GM21723 (cell line): Measurements from ENCODE around the gene ADGRG6.
"Not testable (repeated sequence)": the region's sequence is repeated elsewhere in the genome, so short reads cannot be mapped to it uniquely, and the experiment has no call there.

Source experiments
- ATAC-seq: cut with Tn5 transposase; IDR thresholded peaks from one replicate; pipeline ENCODE4 v1.9.1; 2021; ENCODE audit warnings: mild to moderate bottlenecking, moderate library complexity; ENCODE audit not compliant: unreplicated experiment

The ADGRG6 gene

DNA sequence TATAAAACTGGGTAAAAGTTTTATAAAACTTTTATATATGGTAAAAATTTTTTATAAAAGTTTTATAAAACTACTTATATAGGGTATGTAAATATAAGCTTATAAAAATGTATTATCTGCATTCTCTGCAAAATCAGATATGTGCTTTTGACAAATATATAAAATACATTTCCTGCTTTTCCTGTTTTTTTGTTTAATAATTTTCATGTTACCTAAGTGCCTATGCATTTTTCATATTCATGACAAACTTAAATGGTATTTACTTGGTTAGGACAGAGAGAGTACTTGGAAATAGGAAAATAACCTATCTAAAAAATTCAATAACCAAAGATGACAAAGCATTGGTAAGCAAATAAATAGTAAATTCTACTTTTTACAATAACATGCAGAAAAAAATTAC lies 41.2 kb downstream of the ADGRG6 start:
- no peak for ATAC-seq

DNA sequence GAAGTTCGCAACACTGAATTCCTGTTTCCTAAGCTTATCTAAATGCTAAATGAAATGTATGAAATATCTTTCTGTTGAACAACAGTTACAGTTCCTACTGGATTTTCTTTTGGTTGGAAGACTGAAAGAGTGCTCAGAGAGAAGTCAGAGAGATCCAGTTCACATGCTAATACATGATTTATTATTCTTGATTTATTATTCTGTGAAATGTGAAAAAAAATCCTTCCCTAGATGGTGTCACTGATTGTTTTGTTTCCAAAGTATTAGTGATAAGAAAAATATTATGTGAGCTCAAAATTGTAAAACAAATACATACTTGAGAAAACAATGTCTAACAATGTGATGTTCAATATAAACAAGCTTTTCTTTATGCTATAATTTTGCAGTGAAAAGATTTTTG lies 42.1 kb downstream of the ADGRG6 start:
- ATAC-seq, result no peak

DNA sequence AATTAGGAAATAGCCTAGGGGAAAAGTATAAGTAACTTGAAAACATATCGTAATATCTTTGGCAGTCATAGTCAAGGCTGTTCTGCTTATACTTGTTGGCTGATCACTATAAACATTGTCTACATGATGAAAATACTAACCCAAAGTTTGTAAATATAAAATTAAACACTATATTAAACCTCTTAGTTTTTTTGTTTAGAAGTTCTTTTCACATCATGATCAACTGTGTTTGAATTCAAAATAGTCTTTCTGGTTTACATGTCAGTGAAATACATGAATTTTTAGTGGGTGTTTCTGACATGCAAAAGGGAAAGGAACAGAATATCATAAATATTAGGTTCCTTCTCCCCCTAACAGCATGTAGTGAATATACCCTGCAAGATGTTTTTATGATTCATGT lies 43.5 kb downstream of the ADGRG6 start:
- ATAC-seq, result no peak

DNA sequence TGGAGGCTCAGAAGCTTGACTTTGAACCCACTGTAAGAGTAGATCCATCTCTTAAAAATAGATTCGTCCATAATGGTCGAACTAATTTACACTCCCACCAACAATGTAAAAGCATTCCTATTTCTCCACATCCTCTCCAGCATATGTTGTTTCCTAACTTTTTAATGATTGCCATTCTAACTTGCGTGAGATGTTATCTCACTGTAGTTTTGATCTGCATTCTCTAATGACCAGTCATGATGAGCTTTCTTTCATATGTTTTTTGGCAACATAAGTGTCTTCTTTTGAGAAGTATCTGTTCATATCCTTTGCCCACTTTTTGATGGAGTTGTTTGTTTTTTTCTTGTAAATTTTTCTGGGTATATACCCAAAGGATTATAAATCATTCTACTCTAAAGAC lies 44.4 kb downstream of the ADGRG6 start:
- ATAC-seq, result not testable (repeated sequence)

DNA sequence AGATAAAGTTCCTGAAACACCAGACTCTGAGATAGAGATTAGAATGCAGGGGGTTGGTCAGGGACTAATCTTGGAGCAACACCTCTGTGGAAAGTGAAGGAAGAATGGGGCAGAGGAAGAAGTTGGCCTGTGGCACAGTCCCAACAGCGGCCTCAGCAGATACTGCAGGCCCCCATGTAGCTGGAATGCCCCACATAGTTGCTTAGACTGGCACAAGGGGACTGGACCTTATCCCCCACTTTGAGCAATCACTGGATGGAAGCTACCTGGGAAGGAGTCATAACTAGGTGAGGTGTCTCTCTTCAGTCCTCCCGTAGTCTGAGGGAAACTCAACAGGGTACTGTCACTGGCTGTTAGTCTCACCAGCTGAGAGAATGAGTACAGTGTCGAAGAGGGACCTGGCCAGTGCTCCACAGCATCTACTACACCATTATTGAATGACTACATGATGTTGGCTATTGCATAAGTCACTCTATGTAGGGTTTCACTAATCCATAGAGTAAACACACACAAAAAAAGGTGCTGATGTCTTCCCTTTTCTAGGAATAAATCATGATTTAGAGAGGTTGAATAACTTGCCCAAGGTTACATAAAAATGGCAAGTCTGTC lies 47.5 kb downstream of the ADGRG6 start:
- no peak for ATAC-seq

DNA sequence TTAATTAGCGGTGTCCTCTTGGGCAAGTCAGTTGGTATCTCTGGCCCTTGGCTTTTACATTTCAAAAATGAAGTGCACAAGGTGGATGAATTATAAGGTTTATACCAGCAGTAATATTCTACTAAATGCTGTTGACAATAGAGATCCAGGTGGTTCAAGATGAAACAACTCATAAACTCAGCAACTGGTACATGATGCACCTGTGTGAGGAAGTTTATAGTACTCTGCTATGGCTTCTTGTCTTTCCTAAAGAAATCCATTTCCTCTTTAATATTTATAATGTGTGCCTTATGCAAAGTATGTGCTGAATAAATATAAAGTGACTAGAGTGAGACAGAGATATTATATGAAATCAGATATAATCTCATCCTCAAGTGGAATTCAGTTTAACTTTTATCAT lies 48.5 kb downstream of the ADGRG6 start:
- no peak for ATAC-seq

DNA sequence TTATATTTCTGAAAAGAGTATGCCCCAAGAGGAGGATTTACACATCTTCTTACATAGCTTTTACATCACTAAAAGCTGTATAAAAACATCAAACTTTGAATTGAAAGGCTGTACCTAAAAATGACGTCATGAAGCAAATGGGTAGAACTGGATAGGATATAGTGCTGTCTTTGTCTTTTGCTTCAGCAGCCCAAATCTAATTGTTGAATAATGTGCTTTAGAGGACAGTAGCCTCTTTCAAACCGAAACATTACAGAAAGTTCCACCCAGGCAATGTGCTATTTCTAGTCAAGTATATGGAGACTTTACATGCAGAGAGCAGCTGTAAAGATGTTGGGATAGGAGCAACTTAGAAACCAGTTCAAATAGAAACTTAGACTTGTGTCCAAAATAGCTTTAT lies 51.9 kb downstream of the ADGRG6 start:
- no peak for ATAC-seq

DNA sequence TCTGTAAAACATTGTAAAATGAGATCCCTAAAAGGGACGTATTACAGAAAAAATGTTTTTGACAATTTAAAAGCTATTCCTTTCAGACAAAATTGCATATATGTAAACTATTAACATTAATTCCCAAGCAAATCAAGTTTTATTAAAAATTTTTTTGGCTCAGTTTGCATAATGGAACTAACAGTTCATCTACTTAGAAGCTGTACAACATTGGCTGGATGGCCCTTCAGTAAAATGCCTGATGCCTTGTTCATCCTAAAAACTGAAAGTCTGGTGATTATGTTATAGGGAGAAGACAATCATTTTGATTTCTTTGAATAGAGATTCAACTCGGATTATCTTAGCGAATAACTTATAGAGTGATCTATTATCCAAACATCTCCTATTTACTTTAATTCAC lies 52.8 kb downstream of the ADGRG6 start:
- no peak for ATAC-seq

DNA sequence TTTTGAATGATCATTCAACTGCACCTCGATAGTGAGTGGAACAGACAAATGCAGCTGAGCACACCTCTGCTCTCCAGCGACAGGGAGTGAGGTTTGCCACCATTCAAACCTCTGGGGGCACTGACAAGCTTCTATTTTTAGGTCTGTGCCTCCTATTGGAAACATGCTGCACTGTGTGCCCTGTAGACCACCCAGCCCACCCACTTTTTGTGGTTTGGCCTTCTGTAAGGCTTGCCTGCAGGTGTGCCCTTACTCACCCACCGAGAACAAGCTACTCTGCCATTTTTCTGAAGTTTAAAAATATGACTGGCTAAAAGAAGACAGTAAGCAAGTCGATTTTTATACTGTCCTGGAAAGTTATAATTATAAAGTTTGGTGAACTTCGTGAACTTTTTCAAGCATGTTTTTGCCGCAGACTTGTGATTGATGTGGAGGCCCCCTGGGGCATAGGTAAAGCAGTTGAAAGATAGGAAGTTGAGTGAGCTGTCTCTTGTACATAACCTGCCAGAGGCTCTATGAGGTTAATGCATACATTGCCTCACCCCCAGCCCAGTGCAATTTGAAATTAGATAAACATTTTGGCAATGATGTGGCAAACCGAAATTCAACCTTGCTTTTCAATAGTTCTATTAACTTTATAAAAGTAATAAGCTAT lies 53.8 kb downstream of the ADGRG6 start:
- ATAC-seq, result no peak

DNA sequence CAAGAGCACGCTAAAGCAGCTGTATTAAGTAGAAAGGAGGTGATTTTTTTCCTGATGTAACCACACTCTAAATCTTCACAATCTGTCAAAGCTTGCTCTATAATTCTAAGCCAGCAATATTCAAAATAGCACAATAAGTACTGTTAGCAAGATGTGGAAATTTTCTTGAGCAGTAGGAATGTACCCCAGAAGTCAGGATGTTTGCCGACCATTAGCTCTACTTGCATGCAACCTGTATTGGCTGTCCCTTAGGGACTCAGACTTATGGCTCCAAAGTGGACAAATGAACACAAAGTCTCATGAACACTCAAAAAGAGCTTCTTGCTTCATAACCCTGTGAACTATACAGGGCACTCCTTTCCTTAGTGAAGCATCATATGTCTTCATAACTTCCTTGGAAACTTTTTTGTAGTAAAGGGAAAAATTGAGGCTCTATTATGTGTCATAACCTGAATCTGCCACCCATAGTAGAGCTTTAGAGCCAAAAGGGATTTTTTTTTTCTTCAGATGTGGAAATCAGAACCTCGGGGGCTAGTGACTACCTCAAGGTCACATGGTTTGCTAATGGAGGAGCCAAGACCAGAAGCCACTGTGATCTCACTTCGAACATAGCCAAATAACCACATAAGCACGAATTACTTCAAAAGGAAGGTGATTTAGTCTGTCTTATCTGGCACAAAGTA lies 54.5 kb downstream of the ADGRG6 start:
- ATAC-seq, result no peak

DNA sequence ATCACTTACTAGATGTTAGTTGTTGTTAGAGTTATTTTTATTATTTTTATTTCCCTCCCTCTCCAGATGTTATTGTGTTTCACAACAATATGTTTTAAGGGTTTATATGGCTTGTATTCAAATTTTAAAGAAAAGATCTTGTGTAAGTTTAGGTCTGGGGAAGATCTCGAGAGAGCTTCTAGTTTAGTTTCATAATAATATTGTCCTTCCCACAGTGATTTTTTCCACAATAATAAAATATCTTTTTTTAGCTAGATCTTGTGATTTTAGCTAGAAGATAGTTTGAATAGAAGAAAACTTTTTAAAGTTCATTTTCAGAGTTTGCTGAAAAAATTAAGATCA lies 55.0 kb downstream of the ADGRG6 start:
- no peak for ATAC-seq

DNA sequence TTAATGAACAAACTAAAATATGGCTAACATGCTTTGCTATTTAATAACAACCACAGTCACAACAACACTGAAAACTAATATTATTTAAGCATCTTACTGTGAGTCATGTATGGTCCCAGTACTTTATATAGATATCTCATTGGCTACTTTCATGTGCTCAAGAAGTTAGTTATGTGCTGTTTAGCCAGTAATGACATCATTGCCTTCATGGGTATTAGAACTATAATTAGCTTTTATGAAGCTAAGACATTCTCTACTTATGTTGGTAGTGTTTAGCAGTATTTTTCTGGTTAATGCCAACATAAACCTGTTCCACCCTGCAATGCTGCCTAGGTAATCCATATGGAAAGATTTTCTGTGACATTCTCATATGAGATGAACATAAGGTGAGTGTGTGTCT lies 56.1 kb downstream of the ADGRG6 start:
- ATAC-seq, result no peak

DNA sequence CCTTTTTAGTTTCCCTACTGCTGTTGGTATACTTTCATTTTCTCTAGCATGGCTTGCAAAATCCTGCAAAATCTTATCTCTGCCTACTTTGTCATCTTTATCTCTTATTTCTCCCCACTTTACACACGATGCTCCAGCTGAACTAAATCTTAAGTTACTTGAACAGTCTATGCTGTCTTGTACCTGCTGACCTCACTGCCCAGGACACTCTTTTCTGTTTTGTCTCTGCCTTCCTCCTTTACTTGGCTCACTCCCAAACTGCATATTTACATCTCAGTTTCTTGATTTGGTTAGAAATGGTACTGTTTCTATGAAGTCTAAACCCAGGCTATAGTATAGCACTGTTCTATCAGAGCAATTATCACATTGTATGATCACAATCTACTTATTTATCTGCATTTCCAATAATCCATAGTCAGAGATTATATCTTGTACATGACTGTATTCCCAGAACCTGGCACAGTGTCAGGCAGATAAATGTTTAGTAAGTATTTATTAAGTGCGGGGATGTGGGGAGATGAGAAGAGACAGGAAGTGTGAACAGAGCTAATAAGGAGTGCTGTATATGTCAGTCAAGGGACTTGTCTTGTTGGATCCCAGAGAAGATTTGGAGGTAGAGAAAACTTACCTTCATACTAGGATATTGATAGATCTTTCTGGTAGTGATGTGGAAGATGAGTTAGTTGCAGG lies 57.6 kb downstream of the ADGRG6 start:
- no peak for ATAC-seq

DNA sequence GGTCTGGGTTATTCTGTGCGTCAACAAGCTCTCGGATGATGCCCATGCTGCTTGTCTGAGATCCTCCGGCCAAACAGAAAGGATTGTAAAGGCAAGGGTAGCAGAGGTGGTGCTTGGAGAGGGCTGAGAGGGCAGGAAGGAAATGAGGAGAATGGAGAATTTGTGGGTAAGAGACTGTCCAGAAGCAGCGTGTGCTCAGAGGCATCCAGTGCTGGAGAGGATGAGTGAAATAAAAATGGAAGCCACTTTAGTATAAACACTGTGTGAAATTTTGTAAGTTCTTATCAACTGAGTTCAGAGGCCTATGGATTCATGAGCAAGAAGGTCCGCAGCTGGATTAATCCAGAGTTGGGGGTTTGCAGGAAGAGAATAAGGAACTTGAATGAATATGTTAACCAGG lies 59.5 kb downstream of the ADGRG6 start:
- ATAC-seq, result no peak

DNA sequence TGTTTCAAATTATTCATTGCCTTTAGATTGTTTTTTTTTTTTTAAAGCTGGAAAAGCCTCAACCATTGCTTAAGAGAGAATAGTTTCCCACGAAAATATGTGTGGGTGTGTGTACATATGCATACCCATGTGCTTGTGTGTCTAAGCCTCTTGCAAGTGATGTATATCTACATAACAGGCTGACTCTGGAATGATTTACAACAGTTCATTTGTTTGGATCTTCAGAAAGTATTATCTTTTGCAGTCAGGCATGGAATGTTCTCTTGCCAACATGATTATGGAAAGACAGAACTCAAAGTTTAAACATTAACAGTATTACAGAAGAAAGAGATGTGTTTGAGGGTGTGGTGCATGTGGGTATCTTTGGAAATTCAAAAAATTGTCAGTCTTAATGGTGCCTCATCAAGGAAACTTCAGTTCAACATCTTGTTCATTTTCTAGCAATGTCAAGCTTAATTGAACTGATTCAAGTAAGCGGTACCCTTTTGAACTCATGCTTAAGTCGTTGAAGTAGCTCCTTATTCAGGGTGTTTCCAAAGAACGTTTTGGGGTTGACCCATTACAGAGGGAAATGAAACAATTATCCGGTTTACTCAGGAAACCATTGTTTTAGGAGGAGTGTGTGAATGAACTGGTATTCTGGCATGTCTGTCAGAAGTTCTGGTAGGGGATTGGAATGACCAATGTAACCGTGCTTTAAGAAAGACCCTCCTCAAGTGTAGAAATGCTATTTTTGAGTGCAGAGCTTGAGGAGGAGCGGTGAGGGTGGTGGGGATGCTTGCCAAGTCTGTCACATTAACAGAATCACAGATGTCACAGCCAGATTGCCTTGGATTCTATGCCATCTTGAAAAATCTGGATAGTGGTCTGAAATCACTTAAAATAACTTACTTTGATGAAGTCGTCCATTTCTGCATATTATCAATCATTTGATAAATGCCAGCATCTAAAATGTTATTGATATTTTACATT lies 60.3 kb downstream of the ADGRG6 start:
- ATAC-seq, result no peak

DNA sequence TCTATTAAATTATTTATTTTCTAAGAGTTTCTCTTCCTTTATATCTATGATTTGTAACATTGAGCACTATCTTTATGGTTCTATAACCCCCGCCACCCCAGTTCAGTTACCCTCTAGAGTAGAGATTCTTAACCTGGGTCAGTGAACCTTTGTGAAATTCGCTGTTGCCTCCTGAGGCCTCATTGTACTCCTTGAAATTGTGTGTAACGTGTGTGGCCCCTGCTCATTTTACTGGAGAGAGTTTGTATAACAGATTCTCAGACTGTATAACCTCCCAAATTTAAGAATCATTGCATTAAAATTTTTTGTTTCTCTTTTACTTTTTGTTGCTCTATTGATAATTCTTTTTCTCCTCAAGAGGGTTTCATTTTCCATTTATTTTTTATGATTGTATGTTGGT lies 65.3 kb downstream of the ADGRG6 start:
- no peak for ATAC-seq

DNA sequence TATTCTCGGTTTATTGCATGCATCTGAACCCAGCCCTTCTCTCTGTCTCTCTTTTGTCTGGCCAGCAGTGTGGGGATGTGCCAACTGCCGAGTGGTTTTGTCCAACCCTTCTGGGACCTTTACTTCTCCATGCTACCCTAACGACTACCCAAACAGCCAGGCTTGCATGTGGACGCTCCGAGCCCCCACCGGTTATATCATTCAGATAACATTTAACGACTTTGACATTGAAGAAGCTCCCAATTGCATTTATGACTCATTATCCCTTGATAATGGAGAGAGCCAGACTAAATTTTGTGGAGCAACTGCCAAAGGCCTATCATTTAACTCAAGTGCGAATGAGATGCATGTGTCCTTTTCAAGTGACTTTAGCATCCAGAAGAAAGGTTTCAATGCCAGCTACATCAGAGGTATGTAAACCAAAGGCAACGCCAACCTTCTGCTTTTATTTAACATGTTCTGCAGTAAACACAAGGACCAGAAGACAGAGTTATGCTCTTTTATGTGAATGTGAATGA lies 65.8 kb downstream of the ADGRG6 start:
- ATAC-seq, result no peak

DNA sequence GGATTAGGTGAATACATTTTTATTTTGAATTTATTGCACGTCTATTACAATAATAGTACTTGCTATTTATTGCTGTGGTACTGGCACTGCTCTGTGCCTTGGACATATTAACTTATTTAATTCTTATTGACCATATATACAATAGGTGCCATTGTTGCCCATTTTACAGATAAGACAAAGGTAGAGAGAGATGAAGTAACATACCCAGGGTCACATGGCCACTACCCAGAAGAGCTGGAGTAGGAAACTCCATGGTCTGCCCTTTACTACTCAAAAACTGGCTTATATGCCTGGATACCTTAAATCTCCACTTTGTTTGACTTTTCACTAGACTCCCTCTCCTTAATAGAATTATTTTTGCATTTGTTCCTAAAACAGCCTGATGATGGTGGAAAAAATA lies 67.5 kb downstream of the ADGRG6 start:
- ATAC-seq, result no peak

DNA sequence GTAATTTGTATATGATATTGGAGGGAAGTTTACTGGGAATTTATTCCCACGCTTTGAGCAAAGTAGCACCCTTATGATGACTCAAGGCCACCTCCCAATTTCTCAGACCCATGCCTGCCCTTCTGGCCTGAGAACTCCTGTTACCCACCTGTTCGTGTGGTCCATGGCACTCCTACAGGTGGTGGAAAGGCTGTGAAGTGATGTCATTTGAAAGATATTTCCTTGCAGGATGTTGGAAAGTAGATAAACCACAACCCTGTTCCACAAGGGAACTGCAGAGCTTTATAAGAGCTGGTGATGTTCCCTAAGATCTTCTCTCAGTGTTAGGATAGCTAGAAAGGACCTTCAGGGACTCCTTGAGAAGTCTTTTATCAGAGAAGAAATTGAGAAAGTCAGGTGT lies 70.5 kb downstream of the ADGRG6 start:
- no peak for ATAC-seq

DNA sequence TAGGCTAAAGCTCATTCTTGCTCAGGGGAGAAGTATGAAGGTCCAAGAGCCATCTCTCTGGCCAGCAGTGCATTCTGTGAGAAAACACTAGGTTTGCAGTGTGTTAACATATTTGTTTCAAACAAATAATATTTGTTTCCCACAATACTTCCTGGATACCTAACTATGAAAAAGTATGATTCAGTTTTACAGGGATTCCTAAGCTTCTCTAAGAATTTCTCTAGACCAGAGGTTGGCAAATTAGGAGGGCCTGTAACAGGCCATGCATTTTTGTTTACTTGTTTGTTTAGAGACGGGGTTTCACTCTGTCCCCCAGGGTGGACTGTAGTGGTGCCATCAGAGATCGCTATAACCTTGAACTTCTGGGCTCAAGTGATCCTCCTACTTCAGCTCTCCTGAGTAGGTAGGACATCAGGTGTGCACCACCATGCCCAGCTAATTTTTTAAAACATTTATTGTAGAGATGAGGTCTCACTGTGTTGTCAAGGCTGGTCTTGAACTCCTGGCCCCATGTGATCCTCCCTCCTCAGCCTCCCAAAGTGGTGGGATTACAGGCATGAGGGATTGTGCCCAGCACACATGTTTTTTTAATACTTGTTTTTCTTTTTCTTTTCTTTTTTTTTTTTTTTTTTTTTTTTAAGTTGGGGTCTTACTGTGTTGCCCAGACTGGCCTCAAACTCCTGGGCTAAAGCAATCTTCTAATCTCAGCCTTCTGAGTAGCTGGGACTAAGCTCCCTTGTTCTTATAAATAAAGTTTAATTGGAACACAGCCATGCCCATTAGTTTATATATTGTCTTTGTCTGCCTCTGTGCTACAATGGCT lies 71.7 kb downstream of the ADGRG6 start:
- ATAC-seq, result no peak
